Spleen (tissue), 7 donors: Measurements from ENCODE around the gene ITIH2.

ENCODE experiments used
- POLR2A ChIP-seq, 3 donors: fragments of 450-650 bp; IDR thresholded peaks; one replicate each; pipeline ENCODE4 v1.5.1; 2017; ENCODE audit warnings: antibody characterized with exemption in 3 of 3, mild to moderate bottlenecking in 1 of 3
- POLR2AphosphoS5 ChIP-seq, 3 donors: sonication (generic); formaldehyde crosslinking; IDR thresholded peaks; one replicate each; pipeline ENCODE4 v1.5.1; 2017; ENCODE audit warnings: antibody characterized with exemption in 3 of 3
- TF ChIP-seq, protein P1 (sequence below), 11 experiments: fragments of 200-600 bp in 7 of 11; fragments of 450-650 bp in 4 of 11; sonication (generic) in 4 of 11; IDR thresholded peaks in 8 of 11; conservative IDR thresholded peaks in 3 of 11; 1 replicate in 7 of 11; 2 replicates in 4 of 11; pipeline versions ENCODE4 v1.4.0 to v1.8.0; 2016 to 2021; ENCODE audit warnings: antibody characterized with exemption in 11 of 11, inconsistent platforms in 4 of 11, mild to moderate bottlenecking in 1 of 11
- donor health status: DM: no; HTN: no; CAD: no; lungs with moderate emphysema.
- donor health status: DM: no; HTN: no; CAD: no.
- donor health status: DM: no; HTN: no; CAD: no.

DNA sequence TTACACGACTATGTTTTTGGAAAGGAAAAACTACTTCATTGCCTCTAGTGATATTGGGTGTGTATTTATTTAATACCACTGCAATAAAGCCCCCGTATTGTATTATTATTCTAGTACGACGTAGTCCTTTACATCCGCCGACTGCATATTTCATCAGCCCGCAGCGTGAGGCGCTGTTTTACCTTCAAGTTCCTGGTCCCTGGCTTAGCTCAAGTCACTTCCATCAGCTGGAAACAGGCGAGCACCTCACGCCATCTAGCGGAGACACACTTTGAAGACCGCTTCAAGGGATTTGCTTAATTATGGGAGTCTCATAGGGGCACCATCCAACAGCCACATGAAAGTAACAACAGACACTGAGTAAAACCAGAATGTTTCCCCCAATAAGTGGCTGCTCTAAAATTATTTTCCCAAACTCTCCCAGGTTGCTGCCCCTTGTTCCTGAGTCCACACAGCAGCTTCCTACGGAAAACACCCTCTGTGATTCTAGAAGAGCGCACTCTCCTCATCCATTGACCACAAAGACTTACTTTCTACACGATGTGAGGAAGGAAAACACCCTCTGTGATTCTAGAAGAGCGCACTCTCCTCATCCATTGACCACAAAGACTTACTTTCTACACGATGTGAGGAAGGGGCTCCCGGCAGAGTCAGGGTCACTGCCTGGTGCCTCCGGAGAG is 15.7 kb upstream of the ITIH2 start:
- TF ChIP-seq, protein P1, sequence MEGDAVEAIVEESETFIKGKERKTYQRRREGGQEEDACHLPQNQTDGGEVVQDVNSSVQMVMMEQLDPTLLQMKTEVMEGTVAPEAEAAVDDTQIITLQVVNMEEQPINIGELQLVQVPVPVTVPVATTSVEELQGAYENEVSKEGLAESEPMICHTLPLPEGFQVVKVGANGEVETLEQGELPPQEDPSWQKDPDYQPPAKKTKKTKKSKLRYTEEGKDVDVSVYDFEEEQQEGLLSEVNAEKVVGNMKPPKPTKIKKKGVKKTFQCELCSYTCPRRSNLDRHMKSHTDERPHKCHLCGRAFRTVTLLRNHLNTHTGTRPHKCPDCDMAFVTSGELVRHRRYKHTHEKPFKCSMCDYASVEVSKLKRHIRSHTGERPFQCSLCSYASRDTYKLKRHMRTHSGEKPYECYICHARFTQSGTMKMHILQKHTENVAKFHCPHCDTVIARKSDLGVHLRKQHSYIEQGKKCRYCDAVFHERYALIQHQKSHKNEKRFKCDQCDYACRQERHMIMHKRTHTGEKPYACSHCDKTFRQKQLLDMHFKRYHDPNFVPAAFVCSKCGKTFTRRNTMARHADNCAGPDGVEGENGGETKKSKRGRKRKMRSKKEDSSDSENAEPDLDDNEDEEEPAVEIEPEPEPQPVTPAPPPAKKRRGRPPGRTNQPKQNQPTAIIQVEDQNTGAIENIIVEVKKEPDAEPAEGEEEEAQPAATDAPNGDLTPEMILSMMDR (IDR thresholded peaks at IDR 0.05 in 8 of 11, conservative IDR thresholded peaks at IDR 0.05 in 3 of 11) = peak; percentile 67 to 93 (median 81)
- TF ChIP-seq POLR2AphosphoS5 (IDR thresholded peaks at IDR 0.05) (no peak), POLR2A (IDR thresholded peaks at IDR 0.05) (no peak)
